ENCODE results near the gene ATP7B. TPM values are rescaled to one million over a fixed set of nuclear protein-coding genes. Genes with fewer than 3 reads are reported as not detected.
A peak's percentile ranks its signal among the peaks of the same experiment; 100 is the strongest.

ATP7B gene
- total RNA-seq, 1 donor from 2014 or later = 0.65 TPM

DNA sequence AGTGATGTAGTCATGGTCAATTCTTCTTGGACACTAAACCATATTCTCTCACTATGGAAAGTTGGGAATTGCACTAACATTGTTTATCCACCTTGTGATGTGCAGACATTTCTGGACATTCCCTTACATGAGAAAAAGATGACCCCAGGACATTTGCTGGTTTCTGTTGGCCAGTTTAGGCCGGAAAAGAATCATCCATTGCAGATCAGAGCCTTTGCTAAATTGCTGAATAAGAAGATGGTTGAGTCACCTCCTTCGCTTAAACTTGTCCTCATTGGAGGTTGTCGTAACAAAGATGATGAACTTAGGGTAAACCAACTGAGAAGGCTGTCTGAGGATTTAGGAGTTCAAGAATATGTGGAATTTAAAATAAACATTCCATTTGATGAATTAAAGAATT lies 13.2 kb upstream of the ATP7B start, which contains the start of gene UTP14C:
UTP14C (plus strand) TSS at position 211 of the 400 bp plus-strand sequence. CDS start 4,114 bp downstream, outside the sequence.
- Mint-ChIP-seq H3K4me3 (no peak within 1 kb of the TSS), H3K4me1 (peaks cover 7% of the 10 kb centered on the region), H3K27me3 (no peaks in the 10 kb centered on the region), H3K27ac (no peak within 1 kb of the TSS), H3K9me3 (no peaks in the 10 kb centered on the region), H3K36me3 (ENCODE audit: low read depth) (peaks cover 65% of the 10 kb centered on the region)
- intact Hi-C loops (cut with micrococcal nuclease) = no loop called here
- no peak for DNase-seq

GRCh38 chr13:52022356-52022755 lies 11.1 kb upstream of the ATP7B start:
- intact Hi-C loops (cut with micrococcal nuclease) = no loop called here
- Mint-ChIP-seq H3K4me3 (no peak overlapping the region), H3K27ac (no peak overlapping the region), H3K36me3 (ENCODE audit: low read depth) (peaks cover 59% of the 10 kb centered on the region), H3K9me3 (no peaks in the 10 kb centered on the region), H3K27me3 (no peaks in the 10 kb centered on the region), H3K4me1 (peaks cover 8% of the 10 kb centered on the region)
- DNase-seq = no peak

DNA sequence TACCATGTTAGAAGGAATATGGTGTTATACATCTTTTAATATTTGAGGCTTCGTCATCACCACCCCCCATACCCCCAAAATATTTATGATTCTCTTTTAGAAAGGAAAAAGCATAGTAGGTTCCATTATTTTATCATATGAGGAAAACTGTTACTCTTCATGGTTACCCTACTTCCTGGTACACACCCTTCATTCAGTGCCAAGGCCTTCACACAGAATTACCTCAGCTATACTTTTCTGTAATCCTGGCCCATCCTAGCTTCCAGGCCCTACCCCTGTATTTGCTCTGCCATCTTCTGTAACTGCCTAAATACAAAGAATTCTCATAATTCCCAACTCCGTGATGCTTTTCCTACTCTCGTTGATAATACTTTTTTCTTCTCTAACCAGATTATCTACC lies 8.9 kb upstream of the ATP7B start:
- no peaks in the 10 kb centered on the region for H3K9me3 Mint-ChIP-seq

DNA sequence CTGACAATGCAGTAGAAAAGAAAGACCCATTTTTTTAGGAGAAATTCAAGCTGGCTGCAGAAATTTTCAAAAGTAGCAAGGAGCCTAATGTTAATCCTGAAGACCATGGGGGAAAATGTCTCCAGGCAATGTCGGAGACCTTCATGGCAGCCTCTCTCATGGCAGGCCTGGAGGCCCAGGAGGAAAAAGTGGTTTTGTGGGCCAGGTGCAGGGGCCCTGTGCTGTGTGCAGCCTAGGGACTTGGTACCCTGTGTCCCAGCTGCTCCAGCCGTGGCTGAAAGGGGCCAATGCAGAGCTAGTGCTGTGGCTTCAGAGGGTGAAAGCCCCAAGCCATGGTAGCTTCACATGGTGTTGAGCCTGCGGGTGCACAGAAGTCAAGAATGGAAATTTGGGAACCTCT lies 5.0 kb upstream of the ATP7B start:
- H3K4me3 Mint-ChIP-seq = no peak overlapping the region
- intact Hi-C loops (cut with micrococcal nuclease) = loop anchor here (10.0 kb wide), 1 partner anchor 431 kb away; the partner anchor contains the start of gene WDFY2
- H3K36me3 Mint-ChIP-seq (ENCODE audit: low read depth) = peaks cover 32% of the 10 kb centered on the region
- DNase-seq = no peak
- no peaks in the 10 kb centered on the region for H3K9me3 Mint-ChIP-seq
- peaks cover under 1% of the 10 kb centered on the region for H3K27me3 Mint-ChIP-seq
- no peak overlapping the region for H3K27ac Mint-ChIP-seq
- peaks cover 5% of the 10 kb centered on the region for H3K4me1 Mint-ChIP-seq

More for the DNA sequence above, 8.9 kb upstream of the ATP7B start:
- intact Hi-C loops (cut with micrococcal nuclease) = no loop called here
- DNase-seq = no peak
- peaks cover 5% of the 10 kb centered on the region for H3K4me1 Mint-ChIP-seq
- peaks cover 47% of the 10 kb centered on the region for H3K36me3 Mint-ChIP-seq (ENCODE audit: low read depth)
- no peaks in the 10 kb centered on the region for H3K27me3 Mint-ChIP-seq
- no peak overlapping the region for H3K4me3 Mint-ChIP-seq
- no peak overlapping the region for H3K27ac Mint-ChIP-seq

GRCh38 chr13:52012512-52012836 lies 1.2 kb upstream of the ATP7B start:
- H3K4me3 Mint-ChIP-seq = peak overlapping the region; percentile 99
- intact Hi-C loops (cut with micrococcal nuclease) = loop anchor here (1.0 to 10.0 kb wide), 10 partner anchors 115 to 640 kb away; partner anchors contain the start of genes CKAP2, DHRS12, INTS6 and SUGT1
- DNase-seq = no peak

DNA sequence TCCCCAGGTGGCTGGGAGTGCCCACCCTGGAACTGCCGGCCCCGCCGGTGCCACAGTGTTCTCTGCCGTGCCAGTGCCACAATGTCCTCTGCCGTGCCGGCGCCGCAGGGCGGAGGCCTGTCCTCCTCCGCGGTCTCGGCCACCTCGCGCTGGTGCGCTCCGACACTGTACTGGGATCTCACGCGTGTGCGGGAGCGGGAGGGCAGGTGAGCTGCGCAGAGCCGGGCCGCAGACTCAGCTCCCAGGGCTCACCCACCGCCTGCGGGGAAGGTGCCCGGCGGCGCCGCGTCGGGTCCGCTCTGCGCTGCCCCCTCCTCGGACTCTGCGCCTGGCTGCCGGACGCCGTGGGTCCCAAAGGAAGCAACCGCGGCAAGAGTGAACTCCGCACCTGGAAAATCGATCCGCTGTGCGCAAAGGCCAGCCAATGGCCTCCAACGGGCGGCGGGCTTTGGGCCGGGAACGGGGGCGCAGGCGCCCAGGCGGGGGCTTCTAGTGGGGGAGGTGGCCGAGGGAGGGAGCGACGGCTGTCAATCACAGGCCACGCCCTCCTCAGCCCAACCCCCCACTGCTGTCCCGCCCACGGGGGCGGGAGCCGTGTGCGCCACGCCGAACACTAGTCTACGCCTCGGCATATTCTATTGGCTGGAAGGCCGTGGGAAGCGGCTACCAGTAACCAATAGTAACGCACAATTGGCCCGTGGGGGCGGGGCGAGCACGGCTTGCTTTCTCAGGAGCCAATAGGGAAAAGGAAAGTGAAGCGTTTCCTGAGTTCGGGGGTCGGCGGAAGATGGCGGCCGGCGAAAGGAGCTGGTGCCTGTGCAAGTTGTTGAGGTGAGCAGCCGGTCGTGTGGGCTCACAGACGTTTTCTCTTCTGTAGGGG lies 622 bp upstream of the ATP7B start, which contains the start of gene ALG11:
ALG11 (plus strand) TSS at position 767 of the 880 bp plus-strand sequence; CDS start at position 788, 21 bp downstream.
- peak; percentile 100 for DNase-seq
- intact Hi-C loops (cut with micrococcal nuclease) = loop anchor here (1.0 to 10.0 kb wide), 10 partner anchors 115 to 640 kb away; partner anchors contain the start of genes CKAP2, DHRS12, INTS6 and SUGT1
- Mint-ChIP-seq H3K27ac (peak within 1 kb of the TSS; percentile 93), H3K36me3 (ENCODE audit: low read depth) (peaks cover 7% of the 10 kb centered on the region), H3K4me1 (peaks cover 8% of the 10 kb centered on the region), H3K9me3 (no peaks in the 10 kb centered on the region), H3K4me3 (peak within 1 kb of the TSS; percentile 99), H3K27me3 (peaks cover 34% of the 10 kb centered on the region)

More at GRCh38 chr13:52012512-52012836, 1.2 kb upstream of the ATP7B start:
- Mint-ChIP-seq H3K36me3 (ENCODE audit: low read depth) (peaks cover 8% of the 10 kb centered on the region), H3K4me1 (peaks cover 8% of the 10 kb centered on the region), H3K27ac (peak overlapping the region; percentile 93), H3K9me3 (no peaks in the 10 kb centered on the region), H3K27me3 (peaks cover 32% of the 10 kb centered on the region)

DNA sequence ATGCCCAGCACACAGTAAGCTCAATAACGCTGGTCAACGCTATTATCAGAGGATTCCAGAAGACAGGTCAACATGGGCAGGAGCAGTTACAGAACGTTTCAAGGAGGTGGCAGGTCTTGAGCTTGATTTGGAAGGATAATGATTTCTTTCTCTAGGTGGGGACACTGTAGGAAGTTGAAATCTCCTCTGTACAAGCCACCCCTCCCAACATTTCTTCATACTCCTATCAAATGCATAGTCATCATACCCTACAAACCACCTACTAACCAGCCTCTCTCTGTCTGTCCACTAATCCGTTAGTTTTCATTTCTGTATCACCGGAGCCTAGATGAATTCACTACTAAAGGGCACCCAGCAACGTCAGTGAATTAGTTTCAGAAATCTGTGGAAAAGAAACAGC lies 1.3 kb downstream of the ATP7B start:
- H3K27me3 Mint-ChIP-seq = peaks cover 44% of the 10 kb centered on the region
- peak overlapping the region; percentile 15 for H3K4me3 Mint-ChIP-seq
- H3K36me3 Mint-ChIP-seq (ENCODE audit: low read depth) = no peaks in the 10 kb centered on the region
- intact Hi-C loops (cut with micrococcal nuclease) = loop anchor here (5.0 to 10.0 kb wide), 4 partner anchors 193 to 642 kb away; partner anchors contain the start of genes DHRS12, SUGT1 and WDFY2
- no peak for DNase-seq
- H3K9me3 Mint-ChIP-seq = no peaks in the 10 kb centered on the region
- peaks cover 5% of the 10 kb centered on the region for H3K4me1 Mint-ChIP-seq
- no peak overlapping the region for H3K27ac Mint-ChIP-seq

- H3K4me3 Mint-ChIP-seq = no peak overlapping the region
- intact Hi-C loops (cut with micrococcal nuclease) = no loop called here
- DNase-seq = no peak
- H3K27me3 Mint-ChIP-seq = peaks cover 44% of the 10 kb centered on the region
- H3K4me1 Mint-ChIP-seq = peaks cover 5% of the 10 kb centered on the region
- H3K9me3 Mint-ChIP-seq = no peaks in the 10 kb centered on the region
- H3K36me3 Mint-ChIP-seq (ENCODE audit: low read depth) = no peaks in the 10 kb centered on the region
- H3K27ac Mint-ChIP-seq = no peak overlapping the region
Measured at GRCh38 chr13:52006523-52007245, 4.6 kb downstream of the ATP7B start.

GRCh38 chr13:52005841-52006522 lies 5.3 kb downstream of the ATP7B start:
- intact Hi-C loops (cut with micrococcal nuclease) = no loop called here
- peaks cover 44% of the 10 kb centered on the region for H3K27me3 Mint-ChIP-seq
- peaks cover 2% of the 10 kb centered on the region for H3K4me1 Mint-ChIP-seq
- H3K4me3 Mint-ChIP-seq = no peak overlapping the region
- H3K36me3 Mint-ChIP-seq (ENCODE audit: low read depth) = no peaks in the 10 kb centered on the region
- H3K27ac Mint-ChIP-seq = no peak overlapping the region
- no peaks in the 10 kb centered on the region for H3K9me3 Mint-ChIP-seq
- DNase-seq = no peak

GRCh38 chr13:52004511-52005170 lies 6.6 kb downstream of the ATP7B start:
- no peak for DNase-seq
- H3K4me1 Mint-ChIP-seq = no peaks in the 10 kb centered on the region
- intact Hi-C loops (cut with micrococcal nuclease) = no loop called here
- H3K27ac Mint-ChIP-seq = no peak overlapping the region
- H3K27me3 Mint-ChIP-seq = peaks cover 35% of the 10 kb centered on the region
- H3K9me3 Mint-ChIP-seq = no peaks in the 10 kb centered on the region
- H3K4me3 Mint-ChIP-seq = no peak overlapping the region
- no peaks in the 10 kb centered on the region for H3K36me3 Mint-ChIP-seq (ENCODE audit: low read depth)

DNA sequence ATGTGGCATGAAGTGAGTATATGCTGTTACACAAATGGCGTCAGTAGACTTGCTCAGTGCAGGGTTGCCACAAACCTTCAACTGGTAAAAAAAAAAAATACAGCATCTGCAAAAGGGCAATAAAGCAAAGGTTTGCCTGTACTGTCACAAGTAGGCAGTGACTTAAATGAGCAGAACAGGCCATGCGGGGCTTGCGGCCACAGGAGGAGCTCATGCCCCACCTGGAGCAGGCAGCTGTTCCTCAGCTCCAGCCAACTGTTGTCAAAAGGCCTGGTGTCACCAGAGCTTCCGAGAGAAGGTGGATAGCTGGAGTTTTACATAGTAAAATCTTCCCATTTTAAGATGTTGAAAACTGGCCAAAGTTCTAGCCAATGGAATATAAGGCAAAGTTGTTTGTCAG lies 7.7 kb downstream of the ATP7B start:
- no peaks in the 10 kb centered on the region for H3K9me3 Mint-ChIP-seq
- no peak overlapping the region for H3K27ac Mint-ChIP-seq
- no peaks in the 10 kb centered on the region for H3K36me3 Mint-ChIP-seq (ENCODE audit: low read depth)
- peaks cover 29% of the 10 kb centered on the region for H3K27me3 Mint-ChIP-seq
- intact Hi-C loops (cut with micrococcal nuclease) = no loop called here
- no peak for DNase-seq
- no peak overlapping the region for H3K4me3 Mint-ChIP-seq
- H3K4me1 Mint-ChIP-seq = no peaks in the 10 kb centered on the region

DNA sequence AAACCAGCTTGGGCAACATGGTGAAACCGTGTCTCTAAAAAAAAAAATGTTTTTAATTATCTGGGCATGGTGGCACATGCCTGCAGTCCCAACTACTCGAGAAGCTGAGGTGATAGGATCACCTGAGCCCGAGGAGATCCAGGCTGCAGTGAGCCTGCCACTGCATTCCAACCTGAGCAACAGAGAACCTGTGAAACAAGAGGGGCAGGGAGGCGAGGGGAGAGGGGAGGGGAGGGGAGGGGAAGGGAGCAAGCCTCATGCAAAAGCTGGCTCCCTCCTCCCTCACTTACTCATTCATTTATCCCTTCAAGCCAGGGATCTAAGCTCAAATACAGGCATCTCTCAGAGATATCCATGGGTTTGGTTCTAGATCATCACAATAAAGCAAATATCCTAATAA lies 8.9 kb downstream of the ATP7B start:
- intact Hi-C loops (cut with micrococcal nuclease) = no loop called here
- peaks cover 24% of the 10 kb centered on the region for H3K27me3 Mint-ChIP-seq
- no peak overlapping the region for H3K4me3 Mint-ChIP-seq

More for the DNA sequence above, 8.9 kb downstream of the ATP7B start:
- no peaks in the 10 kb centered on the region for H3K9me3 Mint-ChIP-seq
- no peak overlapping the region for H3K27ac Mint-ChIP-seq
- H3K36me3 Mint-ChIP-seq (ENCODE audit: low read depth) = no peaks in the 10 kb centered on the region
- no peaks in the 10 kb centered on the region for H3K4me1 Mint-ChIP-seq
- no peak for DNase-seq

Data from activated CD4-positive, alpha-beta T cell treated with anti-CD3 and anti-CD28 coated beads, Interleukin-2, amount 10 ng/mL, durations not matched to agents 24 days and 14 days (primary cell).